ENCODE measurements around the gene SMIM5.

GRCh38 chr17:75649687-75650086 lies 16.5 kb downstream of the SMIM5 start:
- TF ChIP-seq SUZ12 (IDR thresholded peaks at IDR 0.05; ENCODE audit: low read depth, low read length): no peak
- TF ChIP-seq MXD4 (CRISPR knock-in tag; IDR thresholded peaks at IDR 0.05): no peak
- TF ChIP-seq POLR2A (IDR thresholded peaks at IDR 0.05; ENCODE audit: insufficient read depth in 1 of 2, low read depth in 2 of 2, low read length in 2 of 2): no peak
- TF ChIP-seq NR3C1 (CRISPR knock-in tag; IDR thresholded peaks at IDR 0.05): no peak

Measured in HepG2 (cell line).